Activated CD8-positive, alpha-beta memory T cell treated with anti-CD3 and anti-CD28 coated beads for 24 hours (primary cell): ENCODE data around the gene BPTF.
A peak's percentile ranks its signal among the peaks of the same experiment; 100 is the strongest.
"Not testable (repeated sequence)": the region's sequence is repeated elsewhere in the genome, so short reads cannot be mapped to it uniquely, and the experiment has no call there.

Source experiments
- DNase-seq: peaks from one replicate; pipeline ENCODE4 v3.0.0-alpha.2; 2020

Gene BPTF, protein sequence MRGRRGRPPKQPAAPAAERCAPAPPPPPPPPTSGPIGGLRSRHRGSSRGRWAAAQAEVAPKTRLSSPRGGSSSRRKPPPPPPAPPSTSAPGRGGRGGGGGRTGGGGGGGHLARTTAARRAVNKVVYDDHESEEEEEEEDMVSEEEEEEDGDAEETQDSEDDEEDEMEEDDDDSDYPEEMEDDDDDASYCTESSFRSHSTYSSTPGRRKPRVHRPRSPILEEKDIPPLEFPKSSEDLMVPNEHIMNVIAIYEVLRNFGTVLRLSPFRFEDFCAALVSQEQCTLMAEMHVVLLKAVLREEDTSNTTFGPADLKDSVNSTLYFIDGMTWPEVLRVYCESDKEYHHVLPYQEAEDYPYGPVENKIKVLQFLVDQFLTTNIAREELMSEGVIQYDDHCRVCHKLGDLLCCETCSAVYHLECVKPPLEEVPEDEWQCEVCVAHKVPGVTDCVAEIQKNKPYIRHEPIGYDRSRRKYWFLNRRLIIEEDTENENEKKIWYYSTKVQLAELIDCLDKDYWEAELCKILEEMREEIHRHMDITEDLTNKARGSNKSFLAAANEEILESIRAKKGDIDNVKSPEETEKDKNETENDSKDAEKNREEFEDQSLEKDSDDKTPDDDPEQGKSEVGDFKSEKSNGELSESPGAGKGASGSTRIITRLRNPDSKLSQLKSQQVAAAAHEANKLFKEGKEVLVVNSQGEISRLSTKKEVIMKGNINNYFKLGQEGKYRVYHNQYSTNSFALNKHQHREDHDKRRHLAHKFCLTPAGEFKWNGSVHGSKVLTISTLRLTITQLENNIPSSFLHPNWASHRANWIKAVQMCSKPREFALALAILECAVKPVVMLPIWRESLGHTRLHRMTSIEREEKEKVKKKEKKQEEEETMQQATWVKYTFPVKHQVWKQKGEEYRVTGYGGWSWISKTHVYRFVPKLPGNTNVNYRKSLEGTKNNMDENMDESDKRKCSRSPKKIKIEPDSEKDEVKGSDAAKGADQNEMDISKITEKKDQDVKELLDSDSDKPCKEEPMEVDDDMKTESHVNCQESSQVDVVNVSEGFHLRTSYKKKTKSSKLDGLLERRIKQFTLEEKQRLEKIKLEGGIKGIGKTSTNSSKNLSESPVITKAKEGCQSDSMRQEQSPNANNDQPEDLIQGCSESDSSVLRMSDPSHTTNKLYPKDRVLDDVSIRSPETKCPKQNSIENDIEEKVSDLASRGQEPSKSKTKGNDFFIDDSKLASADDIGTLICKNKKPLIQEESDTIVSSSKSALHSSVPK (N-terminal part only)

GRCh38 chr17:67824735-67825626, at the start of gene BPTF:
Gene BPTF (plus strand): TSS chr17:67825503. CDS start chr17:67825725, 222 bp downstream.
- peak; percentile 95 for DNase-seq

DNA sequence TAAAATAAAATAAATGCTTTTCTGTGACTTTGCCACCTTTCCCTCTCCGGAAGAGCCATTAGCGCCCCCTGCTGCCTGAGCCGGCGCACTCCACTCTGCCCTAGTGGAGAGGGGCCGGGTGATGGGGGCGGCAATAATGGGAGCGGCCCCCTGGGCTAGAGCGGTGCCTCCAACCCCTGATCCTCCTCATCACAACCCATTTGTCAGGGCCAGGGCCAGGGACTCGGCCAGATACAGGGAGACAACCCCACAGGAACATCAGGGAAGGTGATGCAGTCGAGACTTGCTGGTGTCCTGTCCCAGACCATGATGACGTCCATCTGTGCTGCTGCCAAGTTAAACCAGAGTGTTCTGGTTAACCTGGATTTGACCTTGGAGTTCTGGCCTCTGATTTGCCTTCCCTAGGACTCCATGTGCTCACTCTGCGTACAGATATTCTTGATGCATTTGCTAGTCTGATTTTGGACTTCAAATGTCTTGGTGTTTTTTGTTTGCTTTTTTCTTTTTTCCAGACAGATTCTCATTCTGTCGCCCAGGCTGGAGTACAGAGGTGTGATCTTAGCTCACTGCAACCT, 46.1 kb upstream of the BPTF start:
- peak; percentile 58 for DNase-seq

DNA sequence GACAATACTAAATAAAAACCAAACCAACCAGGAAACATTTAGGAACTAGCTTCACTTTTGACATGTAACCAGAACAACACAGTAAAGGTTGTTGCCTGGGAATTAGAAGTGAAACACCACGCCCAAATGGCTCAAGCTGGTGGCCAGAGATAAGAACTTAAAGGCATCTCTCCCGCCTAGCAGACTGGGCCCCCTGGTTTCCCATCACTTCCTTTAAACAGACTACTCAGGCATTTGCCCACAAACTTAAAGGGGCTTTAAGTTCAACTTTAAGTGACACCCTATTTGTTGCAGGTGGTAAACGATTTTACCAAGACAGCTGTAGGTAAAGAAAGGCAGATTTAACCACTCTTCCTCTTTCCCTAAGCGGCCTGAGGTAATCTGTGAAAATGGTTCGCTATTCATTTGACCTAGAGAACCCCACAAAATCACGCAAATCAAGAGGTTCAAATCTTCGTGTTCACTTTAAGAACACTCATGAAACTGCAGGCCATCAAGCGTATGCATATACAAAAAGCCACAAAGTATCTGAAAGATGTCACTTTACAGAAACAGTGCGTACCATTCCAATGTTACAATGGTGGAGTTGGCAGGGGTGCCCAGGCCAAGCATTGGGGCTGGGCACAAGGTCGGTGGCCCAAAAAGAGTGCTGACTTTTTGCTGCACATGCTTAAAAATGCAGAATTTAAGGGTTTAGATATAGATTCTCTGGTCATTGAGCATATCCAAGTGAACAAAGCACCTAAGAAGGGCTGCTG, 40.8 kb upstream of the BPTF start:
- no peak for DNase-seq

DNA sequence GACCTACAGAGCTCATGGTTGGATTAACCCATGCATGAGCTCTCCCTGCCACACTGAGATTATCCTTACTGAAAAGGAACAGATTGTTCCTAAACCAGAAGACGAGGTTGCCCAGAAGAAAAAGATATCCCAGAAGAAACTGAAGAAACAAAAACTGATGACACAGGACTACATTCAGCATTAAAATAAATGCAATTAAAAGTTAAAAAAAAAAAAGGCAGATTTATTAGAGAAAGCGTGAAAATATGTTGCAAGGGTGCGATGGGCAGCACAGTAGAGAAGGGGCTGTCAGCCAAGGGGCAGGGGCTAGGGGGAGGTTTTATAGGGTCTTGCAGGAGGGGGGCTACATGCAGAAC, 40.2 kb upstream of the BPTF start:
- DNase-seq, result no peak

DNA sequence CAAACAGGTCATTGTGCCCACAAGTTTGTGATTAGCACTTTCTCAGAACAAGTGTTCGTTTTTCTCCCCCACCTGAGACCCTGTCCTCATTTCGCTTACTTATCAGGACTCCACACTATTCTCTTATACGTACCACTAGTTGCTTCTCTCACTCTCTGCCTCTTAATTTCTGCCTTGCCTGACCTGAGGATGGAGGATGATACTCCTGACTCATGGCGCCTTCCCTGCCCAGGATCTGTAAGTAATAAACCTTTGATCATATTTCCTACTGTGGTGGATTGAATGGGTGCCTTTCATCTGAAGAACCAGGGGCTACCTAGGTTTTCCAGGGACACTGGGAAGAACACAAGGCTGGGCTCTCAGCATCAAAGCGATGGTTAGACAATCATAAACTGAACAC, 39.8 kb upstream of the BPTF start:
- DNase-seq, result no peak

- peak; percentile 67 for DNase-seq
Measured at GRCh38 chr17:67800495-67800928, 24.8 kb upstream of the BPTF start.

- no peak for DNase-seq
Measured at GRCh38 chr17:67801626-67802175, 23.6 kb upstream of the BPTF start.

DNA sequence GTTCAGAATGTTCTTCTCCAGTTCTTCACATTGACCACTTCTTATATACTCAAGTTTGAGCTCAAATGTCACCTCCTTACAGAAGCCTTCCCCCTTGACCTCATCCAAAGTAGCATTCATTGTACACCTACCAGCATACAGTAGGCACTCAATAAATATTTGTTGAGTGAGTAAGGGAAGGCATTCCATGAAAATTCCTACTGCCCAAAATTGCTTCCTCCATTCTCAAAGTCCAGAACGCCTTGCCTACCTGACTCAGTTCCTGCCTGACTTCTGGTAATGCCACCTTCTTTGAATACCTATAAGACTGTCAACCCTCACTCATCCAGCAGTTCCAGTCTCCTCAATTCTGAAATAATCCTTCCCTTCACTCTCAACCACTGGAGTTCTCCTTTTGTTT, 14.8 kb upstream of the BPTF start:
- no peak for DNase-seq

DNA sequence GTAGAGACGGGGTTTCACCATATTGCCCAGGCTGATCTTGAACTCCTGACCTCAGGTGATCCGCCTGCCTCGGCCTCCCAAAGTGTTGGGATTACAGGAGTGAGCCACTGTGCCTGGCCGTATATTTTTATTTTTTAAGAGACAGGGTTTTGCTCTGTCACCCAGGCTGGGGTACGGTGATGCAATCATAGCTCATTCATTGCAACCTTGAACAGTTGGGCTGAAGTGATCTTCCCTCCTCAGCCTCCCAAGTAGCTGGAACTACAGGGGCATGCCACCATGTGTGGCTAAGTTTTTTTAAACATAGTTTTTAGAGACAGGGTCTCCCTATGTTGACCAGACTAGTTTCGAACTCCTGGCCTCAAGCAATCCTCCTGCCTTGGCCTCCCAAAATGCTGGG, 12.9 kb upstream of the BPTF start:
- DNase-seq, result not testable (repeated sequence)

DNA sequence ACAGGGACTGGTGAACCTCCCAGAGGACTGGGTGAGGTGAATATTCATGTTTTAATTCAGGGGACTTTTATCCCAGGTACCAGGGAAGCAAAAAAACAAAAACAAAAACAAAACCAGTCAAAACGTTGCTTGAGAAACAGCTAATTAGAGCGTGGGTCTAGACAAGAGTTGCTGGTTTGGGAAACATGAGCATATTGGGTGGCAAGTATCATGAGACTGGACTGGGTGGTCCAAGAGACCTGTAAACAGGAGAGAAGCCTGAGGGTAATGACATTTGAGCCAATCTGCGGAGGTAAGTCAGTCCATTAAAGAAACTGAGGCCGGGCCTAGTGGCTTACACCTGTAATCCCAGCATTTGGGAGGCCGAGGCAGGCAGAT, 11.5 kb upstream of the BPTF start:
- DNase-seq, result no peak

GRCh38 chr17:67818110-67819002, 6.9 kb upstream of the BPTF start:
- DNase-seq, result no peak

DNA sequence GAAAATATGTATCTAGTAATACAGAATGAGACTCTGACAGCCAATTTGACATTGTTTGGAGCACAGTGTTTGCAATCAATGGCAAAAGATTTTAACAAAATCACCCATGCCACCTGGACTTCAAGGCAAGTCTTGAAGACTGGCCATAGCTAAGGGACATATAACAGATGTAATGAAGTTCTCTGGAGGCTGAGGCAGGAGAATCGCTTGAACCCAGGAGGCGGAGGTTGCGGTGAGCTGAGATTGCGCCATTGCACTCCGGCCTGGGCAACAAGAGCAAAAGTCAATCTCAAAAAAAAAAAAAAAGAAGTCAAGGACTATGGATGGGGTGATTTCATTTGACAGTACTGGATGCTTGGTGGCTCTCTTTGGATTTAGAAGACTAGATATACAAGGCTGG, 5.6 kb upstream of the BPTF start:
- DNase-seq, result no peak

DNA sequence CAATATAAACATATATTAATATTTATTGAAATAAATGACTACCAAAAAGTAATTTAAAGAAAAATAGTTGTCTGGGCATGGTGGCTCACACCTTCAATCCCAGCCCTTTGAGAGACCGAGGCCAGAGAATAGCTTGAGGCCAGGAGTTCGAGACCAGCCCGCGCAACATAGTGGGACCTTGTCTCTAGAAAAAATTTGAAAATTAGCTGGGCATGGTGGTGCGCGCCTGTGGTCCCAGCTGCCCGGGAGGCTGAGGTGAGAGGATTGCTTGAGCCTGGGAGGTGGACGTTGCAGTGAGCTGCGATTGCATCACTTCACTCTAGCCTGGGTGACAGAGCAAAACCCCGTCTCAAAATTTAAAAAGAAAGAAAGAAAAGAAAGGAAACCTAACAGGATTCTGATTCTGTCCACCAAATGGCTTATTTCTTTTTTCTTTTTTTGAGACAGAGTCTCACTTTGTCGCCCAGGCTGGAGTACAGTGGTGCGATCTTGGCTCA, 3.4 kb upstream of the BPTF start:
- DNase-seq, result peak; percentile 37

- DNase-seq, result peak; percentile 85
Measured at GRCh38 chr17:67825627-67826601, 611 bp downstream of the BPTF start.

- DNase-seq, result no peak
Measured at GRCh38 chr17:67829331-67829730, 4.0 kb downstream of the BPTF start.

DNA sequence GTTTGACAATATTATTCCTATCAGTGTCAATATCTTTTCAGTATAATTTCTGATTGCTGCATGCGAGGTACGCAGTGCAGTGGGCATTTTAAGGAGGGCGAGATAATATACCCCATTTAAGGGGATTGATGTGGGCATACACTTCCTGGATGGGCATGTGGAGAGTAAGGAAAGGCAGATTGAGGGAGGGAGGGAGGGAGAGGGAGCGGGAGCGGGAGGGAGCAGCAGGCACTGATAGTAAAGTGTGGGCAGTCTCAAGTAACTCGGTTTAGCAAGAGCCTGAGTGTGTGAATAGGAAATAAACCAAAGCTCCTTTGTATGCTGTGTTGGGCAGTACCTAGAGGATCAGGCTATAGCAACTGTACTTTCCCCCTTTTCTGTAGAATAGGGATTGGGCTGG, 5.1 kb downstream of the BPTF start:
- DNase-seq, result no peak

- DNase-seq, result no peak
Measured at GRCh38 chr17:67831268-67831667, 6.0 kb downstream of the BPTF start.

DNA sequence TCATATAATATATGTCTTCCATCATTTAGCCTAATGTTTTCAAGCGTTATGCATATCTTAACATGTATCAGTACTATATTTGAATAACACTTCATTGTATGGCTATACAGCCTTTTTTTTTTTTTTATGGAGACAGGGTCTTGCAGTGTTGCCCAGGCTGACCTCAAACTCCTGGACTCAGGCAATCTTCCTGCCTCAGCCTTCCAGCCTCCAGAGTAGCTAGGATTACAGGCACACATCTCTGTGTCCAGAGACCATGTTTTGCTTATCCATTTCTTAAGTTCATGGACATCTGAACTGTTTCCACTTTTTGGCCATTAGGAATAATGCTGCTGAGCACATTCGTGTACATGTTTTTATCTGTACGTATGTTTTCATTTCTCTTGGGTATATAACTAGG, 7.8 kb downstream of the BPTF start:
- DNase-seq, result no peak
